ENCODE measurements around the gene FTO.
A peak's percentile ranks its signal among the peaks of the same experiment; 100 is the strongest.
"Not testable (repeated sequence)": the region's sequence is repeated elsewhere in the genome, so short reads cannot be mapped to it uniquely, and the experiment has no call there.

The FTO gene

GRCh38 chr16:53836142-53836541, 132.2 kb downstream of the FTO start:
- DNase-seq: no peak

- DNase-seq: no peak
Measured at GRCh38 chr16:53836680-53837079, 132.7 kb downstream of the FTO start.

GRCh38 chr16:53837426-53837825, 133.5 kb downstream of the FTO start:
- DNase-seq: no peak

DNA sequence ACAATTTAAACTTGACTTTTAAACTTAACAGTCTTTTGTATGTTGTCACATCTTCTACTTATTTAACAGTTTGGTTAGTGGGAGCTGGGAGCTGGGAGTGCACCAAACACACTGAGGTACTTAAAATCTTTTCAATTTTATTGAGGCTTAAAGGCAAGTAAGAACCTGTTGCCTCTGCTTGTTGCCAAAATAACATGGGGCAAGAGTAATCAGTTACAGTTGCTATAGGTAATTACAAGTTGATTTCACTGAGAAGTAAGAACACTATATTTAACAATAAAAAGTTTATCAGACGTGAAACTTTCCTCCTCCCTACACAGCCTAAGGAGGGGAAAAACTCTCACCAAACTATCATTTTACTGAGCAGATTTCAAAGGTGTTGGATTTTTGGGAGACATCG, 135.2 kb downstream of the FTO start:
- DNase-seq: no peak

GRCh38 chr16:53840456-53840855, 136.5 kb downstream of the FTO start:
- DNase-seq: no peak

- no peak for DNase-seq
Measured at GRCh38 chr16:53841884-53842283, 137.9 kb downstream of the FTO start.

GRCh38 chr16:53843084-53843483, 139.1 kb downstream of the FTO start:
- DNase-seq: no peak

- DNase-seq: no peak
Measured at GRCh38 chr16:53844804-53845203, 140.8 kb downstream of the FTO start.

- DNase-seq: not testable (repeated sequence)
Measured at GRCh38 chr16:53846549-53846948, 142.6 kb downstream of the FTO start.

DNA sequence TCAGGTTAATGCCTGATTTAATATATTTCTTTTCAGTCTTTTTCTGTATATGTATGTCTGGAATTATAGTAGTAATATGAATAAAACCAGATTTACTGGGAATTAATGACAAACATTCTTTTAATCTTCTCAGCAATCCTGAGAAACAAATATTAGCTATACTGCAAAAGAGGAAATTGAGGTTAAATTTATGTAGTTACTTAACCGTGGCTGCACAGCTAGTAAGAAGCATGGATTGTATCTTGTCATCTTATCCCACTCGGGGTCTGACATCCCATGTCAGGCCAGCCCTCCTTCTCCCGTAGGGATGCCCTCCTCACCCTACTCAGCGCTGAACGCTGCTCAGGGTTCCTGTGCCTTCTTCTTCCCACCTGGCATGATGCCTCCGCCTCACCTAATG, 143.0 kb downstream of the FTO start:
- no peak for DNase-seq

DNA sequence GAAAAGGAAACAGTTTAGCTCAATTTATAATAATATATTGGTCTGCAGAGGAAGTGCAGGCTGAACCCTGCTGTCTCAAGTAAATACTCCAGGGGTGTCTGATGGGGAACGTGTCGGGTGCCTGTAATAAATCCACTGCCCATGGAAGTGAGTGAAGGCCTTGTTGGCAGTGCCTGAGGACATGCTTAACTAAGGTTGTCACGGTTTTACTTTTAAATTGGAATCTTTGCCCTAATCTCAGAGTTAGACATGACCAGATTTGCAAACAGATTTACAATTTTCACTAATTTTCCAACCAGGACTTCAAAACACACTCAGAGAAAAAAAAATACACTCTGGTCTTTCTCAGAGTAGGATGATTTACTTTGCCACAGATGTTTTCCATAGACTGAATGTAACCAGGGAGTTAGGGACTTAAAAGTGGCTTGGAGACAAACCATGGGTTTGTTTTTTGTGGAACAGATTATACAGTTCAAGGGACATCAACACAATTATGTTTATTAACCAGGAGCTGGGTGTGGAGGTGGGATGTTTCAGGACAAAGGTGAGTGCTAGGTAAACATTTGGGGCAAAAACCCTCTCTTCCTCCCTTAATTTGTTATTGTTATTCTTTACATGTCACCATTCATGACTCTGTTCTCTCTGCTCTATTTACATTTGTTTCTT, 144.5 kb downstream of the FTO start:
- DNase-seq: no peak

GRCh38 chr16:53848950-53849349, 145.0 kb downstream of the FTO start:
- no peak for DNase-seq

GRCh38 chr16:53849585-53849984, 145.6 kb downstream of the FTO start:
- no peak for DNase-seq

DNA sequence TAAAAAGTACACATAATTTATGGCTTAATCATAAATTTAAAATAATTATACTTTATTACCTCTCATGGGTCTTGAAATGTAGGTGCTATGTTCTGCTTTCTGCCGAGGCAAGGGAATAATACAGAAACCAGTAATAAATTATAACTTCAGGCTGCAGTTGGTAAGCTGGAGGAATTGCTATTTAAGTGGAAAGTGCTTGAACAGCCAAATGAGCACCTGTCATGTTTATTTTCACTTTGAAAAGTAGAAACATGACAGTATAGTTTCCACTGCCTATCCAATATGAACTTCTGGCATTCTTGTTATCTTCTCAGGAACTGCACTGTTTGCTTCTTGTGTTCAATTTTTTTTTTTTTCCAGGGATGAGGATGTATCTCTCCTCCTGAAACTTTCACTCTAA, 146.0 kb downstream of the FTO start:
- no peak for DNase-seq

DNA sequence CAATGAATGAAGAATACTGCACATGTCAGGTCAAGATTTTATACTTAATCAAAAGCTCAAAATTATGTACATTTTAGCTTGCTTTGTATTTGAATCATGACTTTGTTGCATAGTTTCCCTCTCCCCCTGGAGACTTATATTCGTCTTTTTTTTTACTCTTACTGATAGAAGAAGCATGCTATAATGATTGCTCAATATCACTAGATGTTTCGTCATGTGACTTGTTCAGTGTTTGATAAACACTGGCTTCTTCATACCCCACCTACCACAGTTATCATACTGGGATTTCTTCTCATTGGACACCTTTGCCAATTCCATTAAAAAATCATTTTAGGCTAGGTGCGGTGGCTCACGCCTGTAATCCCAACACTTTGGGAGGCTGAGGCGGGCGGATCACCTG, 148.7 kb downstream of the FTO start:
- no peak for DNase-seq

GRCh38 chr16:53855056-53855455, 151.1 kb downstream of the FTO start:
- DNase-seq: no peak

- no peak for DNase-seq
Measured at GRCh38 chr16:53855511-53855910, 151.6 kb downstream of the FTO start.

DNA sequence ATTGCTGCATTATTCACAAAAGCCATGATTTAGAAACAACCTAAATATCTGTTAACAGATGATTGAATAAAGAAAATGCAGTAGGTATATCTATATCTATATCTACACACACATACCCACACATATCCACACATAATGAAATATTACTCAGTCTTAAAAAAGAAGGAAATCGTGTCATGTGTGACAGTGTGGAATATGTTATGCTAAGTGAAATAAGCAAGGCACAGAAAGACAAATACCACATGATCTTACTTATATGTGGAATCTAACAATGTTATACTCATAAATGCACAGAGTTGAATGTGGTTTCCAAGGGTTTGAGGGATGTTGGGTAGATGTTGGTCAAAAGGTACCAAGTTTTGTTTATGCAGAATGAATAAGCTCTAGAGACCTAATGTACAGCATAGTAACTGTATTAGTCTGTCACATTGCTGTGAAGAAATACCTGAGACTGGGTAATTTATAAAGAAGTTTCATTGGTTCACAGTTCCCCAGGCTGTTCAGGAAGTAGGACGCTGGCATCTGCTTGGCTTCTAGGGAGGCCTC, 156.1 kb downstream of the FTO start:
- no peak for DNase-seq

DNA sequence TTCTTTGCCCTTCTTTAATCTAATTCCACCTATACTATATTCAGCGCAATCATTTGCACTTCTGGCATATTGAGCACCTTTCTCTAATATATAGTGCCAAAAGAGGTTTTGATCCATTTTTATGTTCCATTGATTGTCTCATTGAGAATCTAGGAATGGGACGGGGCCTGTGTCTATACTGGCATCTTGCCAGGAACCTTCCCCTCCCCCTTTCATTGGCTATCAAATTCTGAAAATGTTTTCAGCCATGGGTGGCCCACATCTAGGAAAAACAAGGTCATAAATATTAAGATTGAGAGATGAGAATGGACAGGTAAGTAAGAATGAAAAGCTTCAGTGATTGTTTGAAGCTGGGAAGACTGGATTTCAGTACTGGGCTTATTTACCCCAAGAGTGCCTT, 159.9 kb downstream of the FTO start:
- DNase-seq: no peak

GRCh38 chr16:53864819-53865493, 161.0 kb downstream of the FTO start:
- DNase-seq: peak in 1 of 2 donors; percentile 2

DNA sequence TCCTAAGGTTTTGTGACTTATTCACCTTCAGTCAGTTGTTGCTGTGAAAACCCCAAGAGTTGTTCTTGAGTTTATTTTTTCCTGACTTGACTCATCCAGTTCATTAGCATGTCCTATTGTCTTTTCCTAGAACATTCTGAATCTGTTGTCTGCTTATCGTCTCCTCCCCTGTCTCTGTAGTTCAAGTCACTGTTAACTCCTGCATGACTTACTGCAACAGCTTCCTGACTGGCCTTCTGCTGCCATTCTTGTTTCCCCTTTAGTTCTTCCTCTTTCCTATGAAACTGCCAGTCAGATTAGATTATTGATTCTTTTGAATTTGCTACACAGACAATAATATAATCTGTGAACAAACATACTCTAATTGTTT, 161.5 kb downstream of the FTO start:
- no peak for DNase-seq

GRCh38 chr16:53866520-53866919, 162.6 kb downstream of the FTO start:
- DNase-seq: no peak

DNA sequence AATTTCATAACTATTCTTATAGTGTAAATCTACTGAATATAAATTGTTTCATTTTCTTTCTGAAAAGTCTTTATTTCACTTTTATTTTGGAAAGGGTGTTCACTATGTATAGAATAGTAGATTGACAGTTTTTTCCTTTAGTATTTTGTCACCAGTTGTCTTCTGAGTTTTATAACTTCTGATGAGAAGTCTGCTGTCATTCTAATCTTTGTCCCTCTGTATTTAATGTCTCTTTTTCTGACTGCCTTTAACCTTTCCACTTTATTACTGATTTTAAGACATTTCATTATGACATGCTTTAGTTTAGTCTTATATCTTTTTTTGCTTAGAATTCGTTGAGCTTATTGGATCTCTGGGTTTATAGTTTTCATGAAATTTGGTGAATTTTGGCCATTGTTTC, 166.9 kb downstream of the FTO start:
- no peak for DNase-seq
